ENCODE results near the gene HOXD8.

The HOXD8 gene

GRCh38 chr2:176151442-176152287 is 22.2 kb downstream of the HOXD8 start, which contains the start of gene HOXD4:
Gene HOXD4 (plus strand): TSS chr2:176151550. CDS start chr2:176151634, 84 bp downstream.
- DNase-seq (ENCODE audit: extremely low spot score) = no peak
- POLR2A ChIA-PET = no interaction called here
- TF ChIP-seq BHLHE40 (IDR thresholded peaks at IDR 0.05; ENCODE audit: borderline replicate concordance) = no peak
- TF ChIP-seq NFRKB (IDR thresholded peaks at IDR 0.05) = no peak
- no peak for TF ChIP-seq SP1 (IDR thresholded peaks at IDR 0.05)
- TF ChIP-seq L3MBTL2 (conservative IDR thresholded peaks at IDR 0.05) = no peak
- TF ChIP-seq FOXA1 (IDR thresholded peaks at IDR 0.05) = no peak
- TF ChIP-seq ARNT (IDR thresholded peaks at IDR 0.05) = no peak
- no peak for TF ChIP-seq HDGF (IDR thresholded peaks at IDR 0.05; ENCODE audit: borderline replicate concordance)
- TF ChIP-seq FOXK2 (IDR thresholded peaks at IDR 0.05) = no peak
- CTCF ChIA-PET = interaction anchor here (1.8 kb wide), 1 partner anchor 11 kb away, joined by 4 read pairs; no protein-coding TSS in a partner anchor

- POLR2A ChIA-PET = no interaction called here
- TF ChIP-seq CTBP1 (IDR thresholded peaks at IDR 0.05; ENCODE audit: borderline replicate concordance) = no peak
- TF ChIP-seq L3MBTL2 (conservative IDR thresholded peaks at IDR 0.05) = no peak
- no peak for TF ChIP-seq ZNF384 (IDR thresholded peaks at IDR 0.05)
- no peak for TF ChIP-seq ARNT (IDR thresholded peaks at IDR 0.05)
- no peak for TF ChIP-seq NFRKB (IDR thresholded peaks at IDR 0.05)
- no peak for TF ChIP-seq HDGF (IDR thresholded peaks at IDR 0.05; ENCODE audit: borderline replicate concordance)
- TF ChIP-seq SUZ12 (IDR thresholded peaks at IDR 0.05) = no peak
- DNase-seq (ENCODE audit: extremely low spot score) = no peak
- CTCF ChIA-PET = no interaction called here
Observed at GRCh38 chr2:176152350-176153181, 23.1 kb downstream of the HOXD8 start.

GRCh38 chr2:176154576-176155252 is 25.2 kb downstream of the HOXD8 start:
- POLR2A ChIA-PET = interaction anchor here (1.2 kb wide), 1 partner anchor 14 kb away, joined by 3 read pairs; no protein-coding TSS in a partner anchor
- CTCF ChIA-PET = interaction anchor here (0.6 to 2.4 kb wide), 3 partner anchors 14 to 1672 kb away, joined by 3 to 9 read pairs (median 3); no protein-coding TSS in a partner anchor
- TF ChIP-seq SP1 (IDR thresholded peaks at IDR 0.05) (no peak), L3MBTL2 (conservative IDR thresholded peaks at IDR 0.05) (no peak), CTBP1 (IDR thresholded peaks at IDR 0.05; ENCODE audit: borderline replicate concordance) (no peak), HDGF (IDR thresholded peaks at IDR 0.05; ENCODE audit: borderline replicate concordance) (no peak), ZNF384 (IDR thresholded peaks at IDR 0.05) (no peak), ELF4 (IDR thresholded peaks at IDR 0.05) (no peak), LEF1 (IDR thresholded peaks at IDR 0.05; ENCODE audit: borderline replicate concordance) (no peak), PKNOX1 (IDR thresholded peaks at IDR 0.05) (no peak), FOXK2 (IDR thresholded peaks at IDR 0.05) (no peak), SUZ12 (IDR thresholded peaks at IDR 0.05) (no peak), FOXA1 (IDR thresholded peaks at IDR 0.05) (no peak), NFRKB (IDR thresholded peaks at IDR 0.05) (no peak), FOXM1 (IDR thresholded peaks at IDR 0.05; ENCODE audit: borderline replicate concordance) (no peak), TARDBP (IDR thresholded peaks at IDR 0.05) (no peak), ARNT (IDR thresholded peaks at IDR 0.05) (no peak), BHLHE40 (IDR thresholded peaks at IDR 0.05; ENCODE audit: borderline replicate concordance) (no peak)
- no peak for DNase-seq (ENCODE audit: extremely low spot score)

GRCh38 chr2:176155356-176156044 is 26.0 kb downstream of the HOXD8 start:
- TF ChIP-seq NFRKB (IDR thresholded peaks at IDR 0.05) = no peak
- no peak for TF ChIP-seq FOXA1 (IDR thresholded peaks at IDR 0.05)
- DNase-seq (ENCODE audit: extremely low spot score) = no peak
- POLR2A ChIA-PET = interaction anchor here (1.0 to 1.2 kb wide), 4 partner anchors 9 to 51 kb away, joined by 3 read pairs; no protein-coding TSS in a partner anchor
- CTCF ChIA-PET = interaction anchor here (0.6 to 2.4 kb wide), 2 partner anchors 15 to 1673 kb away, joined by 3 to 9 read pairs; no protein-coding TSS in a partner anchor

- DNase-seq (ENCODE audit: extremely low spot score) = no peak
- ChIA-PET POLR2A (interaction anchor here (1.0 to 1.1 kb wide), 3 partner anchors 10 to 52 kb away, joined by 3 read pairs; no protein-coding TSS in a partner anchor), CTCF (interaction anchor here (2.4 kb wide), 1 partner anchor 16 kb away, joined by 9 read pairs; no protein-coding TSS in a partner anchor)
- no peak for TF ChIP-seq CTBP1 (IDR thresholded peaks at IDR 0.05; ENCODE audit: borderline replicate concordance)
- TF ChIP-seq SUZ12 (IDR thresholded peaks at IDR 0.05) = no peak
- no peak for TF ChIP-seq ELF4 (IDR thresholded peaks at IDR 0.05)
- no peak for TF ChIP-seq PKNOX1 (IDR thresholded peaks at IDR 0.05)
- TF ChIP-seq TARDBP (IDR thresholded peaks at IDR 0.05) = no peak
- TF ChIP-seq FOXK2 (IDR thresholded peaks at IDR 0.05) = no peak
Observed at GRCh38 chr2:176156301-176156806, 26.8 kb downstream of the HOXD8 start.
